Myocyte (in vitro differentiated cells): ENCODE data around the gene GPR176. TPM values are rescaled to one million over a fixed set of nuclear protein-coding genes. Genes with fewer than 3 reads are reported as not detected.

Source experiments
- DNase-seq: peaks from one replicate; pipeline ENCODE4 v3.0.0-alpha.2; 2012; ENCODE audit warnings: low read depth
- total RNA-seq: library from RNA; depleted of rRNA; stranded (reverse); fragments of >200 nt; gene quantifications from 2 replicates; pipeline ENCODE4 v1.2.3, GENCODE V29; 2014

The GPR176 gene
- total RNA-seq, 1 donor from 2014 or later: 28.1 TPM

GRCh38 chr15:39860200-39860599, 59.9 kb downstream of the GPR176 start:
- DNase-seq: no peak

DNA sequence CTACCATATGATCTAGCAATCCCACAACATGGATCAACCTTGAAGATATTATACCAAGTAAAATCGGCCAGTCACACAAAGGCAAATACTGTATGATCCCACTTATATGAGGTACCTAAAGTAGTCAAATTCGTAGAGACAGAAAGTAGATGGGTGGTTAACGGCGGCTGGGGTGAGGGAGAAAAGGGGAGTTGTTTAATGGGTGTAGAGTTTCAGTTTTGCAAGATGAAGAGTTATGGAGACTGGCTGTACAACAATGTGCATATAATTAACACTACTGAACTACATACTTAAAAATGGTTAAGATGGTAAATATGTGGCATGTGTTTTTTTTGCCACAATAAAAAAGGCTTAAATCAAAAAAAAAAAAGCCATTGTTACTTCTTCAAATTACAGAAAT, 60.4 kb downstream of the GPR176 start:
- no peak for DNase-seq

GRCh38 chr15:39857132-39857531, 62.9 kb downstream of the GPR176 start:
- DNase-seq: no peak

DNA sequence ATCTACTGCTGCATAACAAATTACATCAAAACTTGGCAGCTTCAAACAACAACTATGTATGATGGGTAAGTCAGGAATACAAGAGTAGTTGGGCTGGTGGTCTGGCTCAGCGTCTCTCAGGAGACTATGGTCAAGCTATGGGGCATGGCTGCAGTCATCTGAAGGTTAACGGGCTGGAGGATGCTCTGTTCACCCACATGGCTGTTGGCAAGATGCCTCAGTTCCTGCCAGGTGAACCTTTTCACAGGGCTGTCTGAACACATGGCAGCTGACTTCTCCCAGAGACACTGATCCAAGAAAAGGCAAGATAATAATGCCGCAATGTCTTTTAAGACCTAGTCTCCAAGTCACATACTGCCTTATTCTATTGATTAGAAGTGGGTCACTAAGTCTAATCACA, 63.7 kb downstream of the GPR176 start:
- no peak for DNase-seq

- DNase-seq: peak; percentile 39
These were observed 64.7 kb downstream of the GPR176 start for GRCh38 chr15:39855400-39855799.

DNA sequence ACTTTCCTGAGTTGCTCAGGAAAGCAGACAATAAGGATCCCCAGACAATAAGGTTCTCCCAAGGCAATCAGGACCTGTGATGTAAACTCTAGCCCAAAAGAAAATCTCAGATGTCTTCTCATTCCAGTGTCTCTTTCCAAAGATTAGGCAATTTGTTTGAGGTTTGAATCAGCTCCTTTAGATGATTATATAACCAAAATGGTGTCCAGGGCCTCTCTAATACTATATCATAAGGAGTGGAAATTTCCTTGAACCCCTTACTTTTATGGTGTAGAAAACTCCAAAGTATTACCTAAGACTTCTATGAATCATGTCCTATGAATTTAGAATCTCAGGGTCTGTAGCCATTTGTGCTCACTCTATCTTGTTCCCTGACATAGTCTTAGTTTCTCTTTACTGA, 65.9 kb downstream of the GPR176 start:
- DNase-seq: no peak

- peak; percentile 62 for DNase-seq
These were observed 67.8 kb downstream of the GPR176 start for GRCh38 chr15:39852250-39852649.

DNA sequence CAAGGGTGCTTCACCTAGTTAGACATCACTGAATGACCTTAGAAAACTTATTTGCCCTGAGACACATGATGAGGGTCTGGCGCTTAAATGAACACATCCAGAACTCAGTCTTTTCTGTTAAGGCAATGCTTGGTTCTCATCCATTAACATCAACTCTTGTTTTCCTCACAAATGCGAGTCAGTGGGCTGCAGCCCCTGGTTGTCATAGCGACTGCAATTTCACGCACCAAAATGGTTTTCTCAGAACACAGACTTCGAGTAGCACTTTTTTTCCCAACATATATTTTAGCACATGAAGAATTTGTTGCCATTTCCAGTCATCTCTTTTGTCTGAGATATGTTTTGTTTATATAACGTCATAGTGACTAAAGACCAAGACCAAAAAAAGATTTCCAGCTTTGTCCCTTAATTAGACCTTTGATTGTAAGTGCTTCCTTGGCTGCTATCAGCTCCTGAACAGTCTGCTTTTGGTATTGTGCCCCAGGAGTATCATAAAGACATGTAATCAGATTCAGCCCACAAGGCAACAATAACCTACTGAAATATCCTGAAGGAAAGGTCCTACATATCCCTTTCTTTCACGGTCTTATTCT, 68.5 kb downstream of the GPR176 start:
- DNase-seq: no peak

DNA sequence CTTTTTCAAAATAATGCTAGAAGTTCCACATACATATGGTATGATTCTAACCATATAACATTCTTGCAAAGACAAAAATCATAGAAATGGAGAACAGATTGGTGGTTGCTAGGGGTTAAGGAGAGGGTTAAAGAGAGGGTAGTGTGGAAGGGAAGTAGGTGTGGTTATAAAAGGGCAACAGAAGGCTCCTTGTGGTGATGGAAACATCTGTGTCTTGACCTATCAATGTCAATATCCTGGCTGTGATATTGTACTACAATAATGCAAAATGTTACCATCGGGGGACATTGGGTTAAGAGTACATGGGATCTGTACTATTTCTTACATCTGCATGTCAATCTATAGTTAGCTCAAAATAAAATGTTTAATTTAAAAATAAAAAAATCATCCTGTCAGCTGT, 69.6 kb downstream of the GPR176 start:
- no peak for DNase-seq

DNA sequence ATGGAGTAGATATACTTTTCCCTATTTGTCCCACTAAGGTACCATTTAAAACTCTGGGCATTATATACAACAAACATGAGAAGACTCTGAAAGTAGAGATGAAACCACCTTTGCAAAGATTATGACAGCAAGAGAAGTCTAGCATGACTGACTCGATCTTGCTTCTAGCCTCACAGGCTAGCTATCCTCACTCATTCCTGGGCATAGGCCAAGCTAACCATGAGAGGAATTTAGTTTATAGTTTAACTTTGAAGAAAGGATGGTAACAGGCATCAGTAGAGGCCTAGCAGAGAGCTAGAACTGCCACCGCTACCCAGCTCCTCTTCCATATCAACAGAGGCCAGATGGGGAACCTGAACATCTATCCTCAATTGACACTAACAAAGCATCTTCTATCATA, 74.0 kb downstream of the GPR176 start:
- DNase-seq: no peak

DNA sequence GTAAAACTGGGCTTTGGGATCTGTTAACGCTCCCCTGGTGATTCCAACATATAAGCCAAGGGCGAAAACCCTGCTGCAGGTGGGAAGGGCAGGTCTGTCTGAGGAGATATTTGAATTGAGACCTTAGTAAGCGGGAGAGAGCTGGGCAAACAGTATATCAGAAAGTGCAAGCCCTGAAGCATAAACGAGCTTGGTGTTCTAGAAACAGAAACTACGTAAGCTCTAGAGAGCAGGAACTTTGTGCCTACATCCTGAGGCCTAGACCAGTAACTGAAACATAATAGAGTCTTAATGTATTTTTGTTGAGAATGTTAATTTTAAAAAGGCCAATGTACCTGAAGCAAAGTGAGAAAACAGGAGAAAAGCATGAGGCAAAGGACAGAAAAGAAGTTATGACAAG, 74.5 kb downstream of the GPR176 start:
- no peak for DNase-seq

GRCh38 chr15:39843565-39843964, 76.5 kb downstream of the GPR176 start:
- no peak for DNase-seq

- no peak for DNase-seq
These were observed 82.6 kb downstream of the GPR176 start for GRCh38 chr15:39837454-39837853.

DNA sequence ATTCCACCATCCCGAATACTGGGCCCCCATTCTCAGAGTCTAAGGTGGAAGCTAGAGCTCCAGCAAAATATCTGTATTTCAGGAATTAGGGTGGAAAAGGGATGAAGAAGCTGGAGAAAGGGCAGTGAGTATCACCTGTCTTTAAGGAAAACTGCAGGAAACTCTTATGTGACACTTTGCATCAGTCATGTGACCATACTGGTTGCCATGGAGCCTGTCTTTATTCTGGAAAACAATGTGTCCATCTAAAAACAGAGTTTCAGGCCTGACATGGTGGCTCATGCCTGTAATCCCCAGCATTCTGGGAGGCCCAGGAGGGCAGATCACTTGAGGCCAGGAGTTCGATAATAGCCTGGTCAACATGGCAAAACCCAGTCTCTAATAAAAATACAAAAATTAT, 84.5 kb downstream of the GPR176 start:
- DNase-seq: no peak

DNA sequence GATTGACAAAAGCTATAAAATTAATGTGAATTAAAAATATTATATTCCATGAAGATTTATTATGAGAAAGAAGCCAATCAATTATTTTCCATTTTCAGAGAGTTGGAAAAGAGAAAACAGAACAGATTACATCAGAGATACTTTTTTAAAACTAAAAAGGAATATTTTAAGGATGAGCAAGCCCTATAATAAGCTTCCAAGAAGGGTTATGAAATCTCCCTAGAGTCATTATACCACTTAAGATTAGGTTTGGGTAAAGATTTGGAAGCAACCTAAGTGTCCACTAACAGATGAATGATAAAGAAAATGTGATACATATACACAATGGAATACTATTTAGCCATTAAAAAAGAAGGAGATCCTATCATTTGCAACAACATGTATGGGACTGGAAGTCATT, 85.8 kb downstream of the GPR176 start:
- no peak for DNase-seq

DNA sequence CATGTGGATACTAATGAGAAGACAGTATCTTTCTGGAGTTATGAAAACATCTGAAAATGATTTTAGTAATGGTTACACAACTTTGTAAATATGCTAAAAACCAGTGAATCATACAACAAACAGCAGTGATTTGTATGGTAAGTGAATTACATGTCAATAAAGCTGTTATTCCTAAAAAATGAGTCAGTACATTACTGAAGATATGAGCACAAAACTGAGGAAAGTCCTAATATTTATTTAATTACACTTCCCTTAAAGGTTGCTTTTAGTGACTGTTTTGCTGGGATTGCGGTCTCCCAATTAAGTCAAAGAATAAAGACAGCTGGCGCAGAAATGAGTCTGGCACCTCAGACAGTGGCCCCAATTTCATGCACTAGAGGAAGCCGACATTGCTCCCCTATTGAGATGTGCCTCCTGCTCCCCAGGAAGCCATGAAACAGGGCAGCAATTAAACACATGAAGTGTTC, 86.5 kb downstream of the GPR176 start:
- peak; percentile 51 for DNase-seq

DNA sequence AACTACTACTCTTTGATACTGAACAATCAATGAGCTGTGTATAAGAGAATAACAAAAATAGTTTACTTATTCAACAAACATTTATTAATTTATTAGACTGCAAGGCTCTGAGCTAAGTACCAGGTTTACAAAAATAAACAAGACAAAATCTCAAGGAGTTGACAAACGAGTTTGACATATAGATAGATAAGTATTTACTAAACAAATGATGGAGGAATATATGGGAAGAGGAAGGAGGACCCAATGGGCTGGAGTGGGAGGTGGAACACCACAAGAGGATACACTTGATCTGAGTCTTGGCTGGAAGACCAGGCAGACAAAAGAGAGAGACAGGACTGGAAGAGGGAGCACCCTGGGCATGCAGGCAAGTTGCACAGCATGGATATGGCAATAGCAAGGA, 89.9 kb downstream of the GPR176 start:
- no peak for DNase-seq

DNA sequence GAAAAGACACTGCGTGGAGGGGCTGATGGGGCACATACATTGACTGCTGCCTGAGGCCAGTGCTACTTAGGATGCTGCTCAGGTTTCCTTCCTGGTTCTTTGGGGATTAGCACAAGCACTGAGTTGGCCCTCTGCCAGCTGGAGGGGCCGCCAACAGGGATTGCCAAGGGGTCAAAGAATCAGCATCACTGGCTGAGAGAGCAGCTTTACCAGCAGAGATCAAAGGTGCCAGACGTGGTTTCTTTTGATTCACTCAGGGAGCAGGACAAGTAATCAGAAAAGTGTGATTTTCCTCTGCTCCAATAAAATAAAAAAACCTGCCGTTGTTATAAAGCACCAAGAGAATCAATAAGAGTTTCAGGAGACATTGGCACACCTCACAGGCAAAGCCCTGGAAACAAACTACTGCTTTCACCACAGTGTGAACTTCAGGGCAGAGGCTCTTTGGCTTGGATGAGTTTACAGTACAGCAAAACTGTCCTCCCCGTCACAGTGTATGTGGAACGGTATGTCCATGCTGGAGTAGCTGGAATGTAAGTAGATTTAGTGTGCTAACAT, 91.6 kb downstream of the GPR176 start:
- peak; percentile 46 for DNase-seq

GRCh38 chr15:39826975-39827374, 93.1 kb downstream of the GPR176 start:
- DNase-seq: no peak

- no peak for DNase-seq
These were observed 96.4 kb downstream of the GPR176 start for GRCh38 chr15:39823634-39824033.

- no peak for DNase-seq
These were observed 99.9 kb downstream of the GPR176 start for GRCh38 chr15:39820050-39820602.

DNA sequence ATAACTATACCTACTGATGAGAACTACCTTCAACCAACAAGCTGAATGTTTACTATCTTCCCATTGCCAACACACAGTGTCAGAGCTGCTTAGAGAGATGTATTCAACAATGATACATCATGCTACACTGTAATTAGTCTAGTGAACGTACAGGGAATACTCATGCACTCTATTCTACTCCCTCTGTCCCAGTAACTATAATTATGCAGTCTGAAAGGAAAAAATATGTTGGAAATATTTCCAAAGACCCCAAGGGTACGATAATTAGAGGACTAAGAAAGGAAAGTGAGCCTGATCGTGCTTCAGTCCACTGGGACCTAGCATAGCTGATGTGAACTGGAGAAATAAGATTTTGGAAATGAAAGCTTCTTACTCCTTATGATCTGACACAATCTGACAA, 100.5 kb downstream of the GPR176 start:
- no peak for DNase-seq

DNA sequence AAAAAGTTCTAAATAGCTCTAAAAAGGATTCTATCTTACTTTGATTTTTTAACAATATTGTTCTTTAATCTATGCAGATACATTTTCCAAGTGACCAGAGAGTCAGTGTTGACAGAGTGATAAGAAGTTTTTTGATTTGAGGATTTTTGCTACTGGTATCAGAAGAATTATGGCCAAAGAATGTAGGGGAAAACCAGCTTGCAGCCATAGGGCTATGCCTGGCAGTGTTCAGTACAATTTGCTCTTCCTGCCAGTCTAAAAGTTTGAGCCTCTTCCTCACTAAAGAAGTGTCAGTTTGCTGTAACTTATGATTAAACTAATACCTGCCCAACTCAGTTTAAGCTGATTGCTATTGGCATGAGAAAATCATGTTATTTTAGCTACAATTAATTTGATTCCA, 102.2 kb downstream of the GPR176 start:
- no peak for DNase-seq
